CD4-positive, alpha-beta T cell treated with Interleukin-6 at 100 ng/mL for 8 hours (primary cell): ENCODE data around the gene TJAP1.
"Not testable (repeated sequence)": the region's sequence is repeated elsewhere in the genome, so short reads cannot be mapped to it uniquely, and the experiment has no call there.

Experiments used
- DNase-seq: peaks from one replicate; pipeline ENCODE4 v3.0.0-alpha.2; 2020; ENCODE audit warnings: mixed read lengths, low spot score

Gene TJAP1

DNA sequence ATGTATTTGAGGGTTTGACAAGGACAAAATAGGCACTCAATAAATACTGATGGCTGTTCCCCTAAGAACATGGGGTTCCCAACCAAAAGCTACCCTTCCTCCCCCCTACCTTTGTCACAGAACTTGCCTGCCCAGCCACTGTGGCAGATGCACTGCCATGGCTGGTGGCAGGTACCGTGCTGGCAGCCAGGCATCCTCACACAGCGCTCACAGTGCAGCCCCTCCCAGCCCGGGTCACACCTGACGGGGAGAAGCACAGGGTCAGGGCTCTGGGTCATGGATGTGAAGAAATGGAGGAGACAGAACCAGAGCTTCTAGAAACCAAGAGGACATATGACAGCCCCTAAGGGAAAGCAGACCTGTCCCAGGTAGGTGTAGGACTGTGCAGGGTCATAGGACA, 24.5 kb upstream of the TJAP1 start:
- DNase-seq: no peak

- DNase-seq: no peak
Observed at GRCh38 chr6:43453831-43454230, 23.5 kb upstream of the TJAP1 start.

GRCh38 chr6:43454290-43454695, 23.1 kb upstream of the TJAP1 start:
- peak; percentile 61 for DNase-seq

- DNase-seq: peak; percentile 4
Observed at GRCh38 chr6:43454696-43455530, 22.5 kb upstream of the TJAP1 start.

DNA sequence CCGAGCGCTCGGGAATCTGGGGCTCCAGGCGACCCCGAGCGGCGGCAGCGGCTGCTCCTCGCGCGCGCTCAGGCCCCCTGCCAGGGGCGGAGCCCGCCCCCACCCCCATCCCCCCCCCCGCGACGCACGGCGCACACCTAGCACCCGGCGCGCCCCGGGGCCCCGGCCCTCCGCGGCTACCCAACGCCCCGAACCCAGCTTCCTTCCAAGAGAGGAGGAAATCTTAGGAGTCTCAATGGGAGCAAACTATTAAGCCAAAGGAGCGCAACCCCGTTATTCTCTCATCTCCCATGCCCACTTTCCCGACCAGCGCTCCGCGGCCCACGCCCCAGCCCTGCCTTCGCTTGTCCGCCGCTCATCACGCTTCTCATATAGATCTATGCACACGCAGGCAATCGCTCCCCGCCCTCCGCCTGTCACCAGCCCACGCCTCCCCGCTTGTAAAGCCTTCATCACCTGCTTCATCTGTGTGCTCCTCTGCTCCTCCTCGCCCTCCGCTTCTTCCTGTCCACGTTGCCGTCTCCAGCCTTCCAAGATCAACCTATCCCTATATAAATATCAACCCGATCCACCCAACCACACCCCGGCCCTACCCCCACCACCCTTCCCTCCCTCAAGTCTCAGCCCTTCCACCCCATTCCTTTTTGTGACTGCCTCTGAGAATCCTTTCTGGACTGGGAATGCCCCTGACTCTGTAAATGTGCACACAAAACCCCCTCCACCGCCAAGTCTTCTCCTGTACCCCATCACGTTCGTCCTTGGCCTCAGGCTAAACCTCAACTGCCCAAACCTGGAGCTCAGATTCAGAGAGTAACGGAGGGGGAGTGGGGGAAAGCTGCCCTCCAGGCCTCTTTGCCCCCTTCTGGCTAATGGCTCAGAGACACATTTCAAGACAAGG, 21.6 kb upstream of the TJAP1 start, which contains the start of gene DLK2:
Gene DLK2, minus strand, starts transcription at position 18 of the 898 bp plus-strand sequence. CDS start 723 bp downstream, outside the sequence.
- DNase-seq: peak; percentile 46

GRCh38 chr6:43457643-43458042, 19.7 kb upstream of the TJAP1 start:
- DNase-seq: no peak

DNA sequence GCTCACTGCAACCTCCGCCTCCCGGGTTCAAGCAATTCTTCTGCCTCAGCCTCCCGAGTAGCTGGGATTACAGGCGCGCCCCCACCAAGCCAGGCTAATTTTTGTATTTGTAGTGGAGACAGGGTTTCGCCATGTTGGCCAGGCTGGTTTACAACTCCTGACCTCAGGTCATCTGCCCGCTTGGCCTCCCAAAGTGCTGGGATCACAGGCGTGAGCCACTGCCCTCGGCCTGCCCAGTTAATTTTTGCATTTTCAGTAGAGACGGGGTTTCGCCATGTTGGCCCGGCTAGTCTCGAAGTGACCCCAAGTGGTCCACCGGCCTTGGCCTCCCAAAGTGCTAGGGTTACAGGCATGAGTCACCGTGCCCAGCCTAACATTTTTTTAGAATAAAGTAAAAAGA, 19.2 kb upstream of the TJAP1 start:
- not testable (repeated sequence) for DNase-seq

DNA sequence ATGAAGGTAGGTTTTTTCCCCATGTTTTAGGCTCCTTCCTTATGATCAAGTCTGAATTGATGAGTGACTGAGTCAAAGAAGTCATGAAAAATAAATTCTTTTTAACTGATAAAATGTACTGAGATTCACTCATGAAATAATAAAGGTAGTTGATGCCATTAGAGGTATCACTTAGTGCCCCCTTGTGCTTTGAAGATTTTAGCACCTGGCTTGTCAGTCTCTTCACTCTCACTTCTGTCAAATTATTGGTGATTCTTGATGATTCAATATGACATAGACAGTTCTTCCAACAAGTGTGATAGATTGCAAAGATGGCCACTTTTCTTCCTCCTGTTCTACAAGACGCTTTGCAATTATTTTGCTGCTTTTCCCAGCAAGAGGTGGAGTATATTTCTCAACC, 17.8 kb upstream of the TJAP1 start:
- no peak for DNase-seq

- DNase-seq: no peak
Observed at GRCh38 chr6:43460032-43460431, 17.3 kb upstream of the TJAP1 start.

GRCh38 chr6:43461936-43462335, 15.4 kb upstream of the TJAP1 start:
- no peak for DNase-seq

DNA sequence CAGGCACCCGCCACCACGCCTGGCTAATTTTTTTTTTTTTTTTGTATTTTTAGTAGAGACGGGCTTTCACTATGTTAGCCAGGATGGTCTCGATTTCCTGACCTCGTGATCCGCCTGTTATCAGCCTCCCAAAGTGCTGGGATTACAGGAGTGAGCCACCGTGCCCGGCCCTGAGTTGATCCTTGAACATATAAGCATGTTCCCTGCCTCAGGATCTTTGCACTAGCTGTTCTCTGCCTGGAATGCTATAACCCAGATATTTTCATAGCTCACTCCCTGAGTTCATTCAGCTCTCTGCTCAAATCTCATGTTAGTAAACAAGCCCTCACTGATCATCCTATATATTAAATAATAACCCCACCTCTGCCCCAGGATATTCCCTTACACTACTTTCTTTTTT, 13.0 kb upstream of the TJAP1 start:
- DNase-seq: no peak

DNA sequence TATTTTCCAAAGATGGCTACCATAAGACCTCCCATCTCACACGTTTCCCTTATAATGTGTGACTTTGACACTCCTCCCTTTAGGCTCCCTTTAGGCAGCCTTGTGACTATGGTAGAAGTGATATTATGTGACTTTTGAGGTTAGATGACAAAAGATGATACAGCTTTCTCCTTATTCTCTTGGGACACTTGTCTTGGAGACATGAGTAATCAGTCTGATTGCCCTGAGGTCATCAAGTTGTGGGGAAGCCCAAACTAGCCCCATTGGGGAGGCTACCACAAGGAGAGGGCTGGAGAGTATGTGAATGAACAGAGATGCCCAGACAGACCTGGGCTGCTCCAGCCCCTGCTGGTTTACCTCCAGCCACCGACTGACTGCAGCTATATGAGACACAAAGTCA, 11.4 kb upstream of the TJAP1 start:
- DNase-seq: no peak

DNA sequence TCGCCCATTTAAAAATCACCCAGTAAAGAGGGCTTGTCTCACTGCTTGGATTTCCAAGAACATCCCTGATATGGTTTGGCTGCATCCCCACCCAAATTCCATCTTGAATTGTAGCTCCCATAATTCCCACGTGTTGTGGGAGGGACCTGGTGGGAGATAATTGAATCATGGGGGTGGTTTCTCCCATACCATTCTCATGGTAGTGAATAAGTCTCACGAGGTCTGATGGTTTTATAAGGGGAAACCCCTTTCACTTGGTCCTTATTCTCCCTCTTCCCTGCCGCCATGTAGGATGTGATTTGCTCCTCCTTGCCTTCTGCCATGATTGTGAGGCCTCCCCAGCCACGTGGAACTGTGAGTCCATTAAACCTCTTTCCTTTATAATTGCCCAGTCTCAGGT, 10.1 kb upstream of the TJAP1 start:
- DNase-seq: not testable (repeated sequence)

GRCh38 chr6:43467752-43468151, 9.6 kb upstream of the TJAP1 start:
- DNase-seq: no peak

DNA sequence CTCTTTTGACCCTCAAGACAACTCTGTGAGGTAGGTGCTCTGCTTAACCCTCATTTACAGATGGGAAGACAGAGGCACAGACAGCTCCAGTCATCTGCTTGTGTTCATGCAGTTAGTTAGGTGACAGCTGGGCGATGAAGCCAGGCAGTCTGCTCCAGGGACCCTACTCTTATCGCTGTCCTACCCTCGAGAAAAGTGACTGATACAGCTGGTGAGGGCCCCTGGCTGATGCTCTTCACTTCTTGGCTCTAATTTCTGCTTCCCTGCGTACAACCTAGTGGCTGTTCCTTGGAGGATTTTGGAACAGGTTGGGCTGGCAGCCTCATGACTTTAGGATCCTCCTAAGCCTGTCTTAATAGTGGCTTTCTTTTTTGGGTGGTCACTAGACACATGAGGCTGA, 9.1 kb upstream of the TJAP1 start:
- DNase-seq: no peak

- DNase-seq: no peak
Observed at GRCh38 chr6:43468748-43469681, 8.4 kb upstream of the TJAP1 start.

GRCh38 chr6:43469947-43470346, 7.4 kb upstream of the TJAP1 start:
- DNase-seq: no peak

DNA sequence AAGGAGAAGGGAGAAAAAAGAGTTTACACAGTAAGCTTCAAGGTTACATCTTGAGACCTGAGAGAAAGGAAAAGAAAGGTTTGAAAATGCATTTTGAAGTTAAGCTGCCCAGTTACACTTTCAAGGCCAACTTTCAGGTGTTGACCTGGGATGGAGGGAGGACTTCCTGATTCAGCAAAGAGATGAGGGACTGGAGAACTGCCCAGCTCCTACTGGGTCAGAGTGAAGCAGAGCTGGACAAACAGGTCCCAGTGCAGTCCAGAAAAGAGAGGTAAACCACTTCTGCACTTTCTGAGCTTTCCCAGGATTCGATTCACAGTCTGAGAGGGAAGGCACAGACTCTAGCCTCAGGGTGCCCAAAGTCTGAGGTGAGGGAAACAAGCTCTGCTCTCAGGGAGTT, 6.0 kb upstream of the TJAP1 start:
- no peak for DNase-seq

- DNase-seq: no peak
Observed at GRCh38 chr6:43472515-43472914, 4.9 kb upstream of the TJAP1 start.

- no peak for DNase-seq
Observed at GRCh38 chr6:43475516-43475915, 1.9 kb upstream of the TJAP1 start.

DNA sequence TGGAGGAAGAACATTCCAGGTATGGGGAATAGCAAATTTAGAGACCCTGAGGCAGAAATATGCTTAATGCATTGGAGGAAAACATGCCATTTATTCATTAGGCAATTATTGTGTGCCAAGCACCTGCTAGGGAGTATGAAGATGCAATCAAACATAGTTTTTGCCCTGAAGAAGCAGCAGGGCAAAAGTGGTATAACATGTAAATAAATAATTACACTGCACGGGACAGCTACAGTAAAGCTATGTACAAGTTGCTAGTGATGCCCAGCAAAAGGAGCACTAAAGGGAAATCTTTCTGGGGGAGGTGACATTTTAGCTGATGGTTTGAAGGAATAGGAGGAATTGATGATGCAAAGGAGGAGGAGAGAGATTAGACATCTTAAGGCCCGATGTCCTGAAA, 624 bp upstream of the TJAP1 start:
- no peak for DNase-seq

GRCh38 chr6:43478008-43478372, 620 bp downstream of the TJAP1 start:
- no peak for DNase-seq
